HG02840 (cell line): ENCODE measurements around the gene ZNF652.
"Not testable (repeated sequence)": the region's sequence is repeated elsewhere in the genome, so short reads cannot be mapped to it uniquely, and the experiment has no call there.

Experiments used
- ATAC-seq: cut with Tn5 transposase; IDR thresholded peaks from one replicate; pipeline ENCODE4 v1.9.1; 2021; ENCODE audit warnings: mild to moderate bottlenecking, moderate library complexity, moderate number of reproducible peaks; ENCODE audit not compliant: unreplicated experiment, low FRiP score

ZNF652 gene

DNA sequence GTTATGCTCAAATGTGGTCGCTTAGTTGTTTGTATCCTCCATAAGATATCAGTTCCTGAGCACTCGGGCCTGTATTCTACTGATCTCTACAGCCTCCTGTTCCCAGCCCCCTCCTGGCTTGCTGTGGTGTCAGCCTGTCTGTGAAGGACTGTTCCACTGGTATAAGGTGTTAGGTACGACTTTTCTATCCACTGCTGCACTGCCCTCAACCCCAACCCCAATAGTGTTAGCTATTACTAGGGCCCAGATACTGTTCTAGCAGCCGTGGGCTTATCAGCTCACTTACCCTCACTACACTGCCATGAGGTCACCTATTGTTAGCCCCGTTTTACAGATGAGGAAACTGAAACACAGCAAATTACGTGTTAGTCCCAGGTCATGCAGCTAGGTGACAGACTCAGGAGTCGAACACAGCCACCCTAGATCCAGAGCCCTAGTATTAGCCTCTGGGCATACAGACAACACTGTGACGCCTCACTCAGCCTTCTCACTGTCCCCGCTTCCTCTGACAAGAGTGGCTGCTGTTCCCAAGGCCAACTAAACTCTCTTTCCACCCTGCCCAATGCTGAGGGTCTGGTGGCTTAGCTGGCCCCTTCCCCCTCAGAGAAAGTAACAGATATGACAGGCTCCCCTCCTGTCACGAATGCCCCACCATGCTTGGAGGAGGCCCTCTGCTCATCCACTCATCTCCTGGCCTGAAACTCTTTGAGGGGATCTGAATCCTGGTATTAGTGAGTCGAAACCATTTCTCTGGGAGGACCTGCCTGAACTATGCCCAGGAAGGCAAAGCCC, 25.6 kb upstream of the ZNF652 start:
- no peak for ATAC-seq

GRCh38 chr17:49386373-49386772, 24.3 kb upstream of the ZNF652 start:
- no peak for ATAC-seq

DNA sequence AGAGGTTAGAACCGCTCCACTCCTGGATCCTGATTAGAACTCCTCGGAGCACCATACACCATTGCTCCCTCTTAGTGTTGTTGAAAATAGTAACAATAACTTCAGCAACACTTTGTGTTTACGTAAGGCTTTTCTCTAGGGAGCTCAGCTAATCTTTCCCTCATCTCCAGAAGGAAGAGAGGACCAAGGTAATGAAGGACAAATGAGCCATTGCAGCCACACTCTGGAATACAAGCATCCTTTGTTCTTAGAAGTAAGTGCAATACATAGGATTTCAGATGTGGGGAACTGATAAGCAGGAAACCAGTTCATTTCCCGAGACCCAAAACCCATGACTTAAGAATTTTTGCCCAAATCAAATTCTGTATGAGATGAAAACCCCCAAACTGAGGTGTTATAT, 22.9 kb upstream of the ZNF652 start:
- ATAC-seq = no peak

GRCh38 chr17:49383060-49383459, 21.0 kb upstream of the ZNF652 start:
- no peak for ATAC-seq

DNA sequence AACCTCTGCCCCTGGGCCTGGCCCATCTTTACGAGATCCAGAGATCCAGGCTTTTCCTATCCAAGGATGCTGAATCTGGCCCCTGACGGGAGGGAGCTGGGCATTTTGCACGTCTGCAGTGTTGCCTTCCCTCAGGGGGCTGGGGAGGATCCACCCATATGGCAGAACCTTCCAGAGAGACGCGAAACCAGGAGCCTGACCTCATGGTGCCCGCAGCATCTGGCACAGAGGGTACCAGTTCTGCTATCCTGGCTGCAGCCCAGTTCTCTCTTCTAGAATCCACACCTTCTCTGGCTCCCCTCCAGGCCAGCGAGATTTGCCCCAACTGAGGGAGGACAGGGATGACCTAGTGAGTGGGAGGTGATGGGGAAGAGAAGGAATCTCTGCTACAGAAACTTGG, 20.5 kb upstream of the ZNF652 start:
- no peak for ATAC-seq

- ATAC-seq = no peak
Measured at GRCh38 chr17:49381793-49382192, 19.7 kb upstream of the ZNF652 start.

DNA sequence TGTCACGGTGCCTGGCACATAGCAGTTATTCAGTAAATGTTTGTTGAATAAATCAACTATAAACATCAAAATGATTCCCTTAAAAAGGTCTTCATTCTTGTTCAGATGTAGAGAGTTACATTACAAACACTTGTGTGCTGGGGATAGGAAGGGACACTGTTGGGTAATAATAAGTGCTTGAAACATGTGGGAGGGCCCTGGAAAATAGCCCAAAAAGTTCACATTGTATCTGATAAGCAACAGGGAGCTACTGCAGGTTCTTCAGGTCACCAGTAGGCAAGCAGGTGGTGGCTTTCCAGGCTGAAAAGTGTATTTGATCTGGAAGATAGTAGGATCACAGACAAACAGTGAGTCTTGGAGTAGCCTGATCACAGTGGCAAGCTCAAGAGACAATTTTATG, 19.0 kb upstream of the ZNF652 start:
- ATAC-seq = no peak

- ATAC-seq = no peak
Measured at GRCh38 chr17:49379926-49380325, 17.9 kb upstream of the ZNF652 start.

DNA sequence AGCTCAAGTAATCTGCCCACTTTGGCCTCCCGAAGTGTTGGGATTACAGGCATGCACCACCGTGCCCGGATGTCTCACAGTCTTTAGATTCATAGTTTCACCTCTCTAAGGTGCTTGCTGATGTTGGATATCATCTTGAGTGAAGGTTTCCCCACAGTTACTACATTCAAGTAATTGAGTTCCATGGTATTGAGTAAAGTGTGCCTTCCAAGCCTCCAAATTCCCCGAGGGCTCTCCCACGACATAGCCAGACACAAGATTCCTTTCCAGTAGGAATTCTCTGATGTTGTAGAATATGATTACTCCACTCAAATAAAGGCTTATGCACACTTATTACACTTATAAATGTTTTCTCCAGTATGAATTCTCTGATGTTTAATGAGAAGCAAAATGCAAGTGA, 16.3 kb upstream of the ZNF652 start:
- ATAC-seq = no peak

DNA sequence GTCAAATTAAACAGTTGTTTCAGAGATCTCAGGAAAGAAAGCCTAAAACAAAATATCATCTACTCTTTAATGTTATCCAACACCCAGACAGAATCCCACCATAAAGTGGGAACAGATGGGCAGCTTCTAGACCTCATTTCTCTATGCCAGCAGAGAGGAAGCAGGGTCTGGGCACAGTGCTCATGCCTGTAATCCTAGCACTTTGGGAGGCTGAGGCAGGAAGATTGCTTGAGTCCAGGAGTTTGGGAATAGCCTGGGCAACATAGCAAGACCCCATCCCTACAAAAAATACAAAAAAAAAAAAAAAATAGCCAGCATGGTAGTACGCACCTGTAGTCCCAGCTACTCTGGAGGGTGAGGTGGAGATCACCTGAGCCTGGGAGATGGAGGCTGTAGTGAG, 13.5 kb upstream of the ZNF652 start:
- ATAC-seq = no peak

DNA sequence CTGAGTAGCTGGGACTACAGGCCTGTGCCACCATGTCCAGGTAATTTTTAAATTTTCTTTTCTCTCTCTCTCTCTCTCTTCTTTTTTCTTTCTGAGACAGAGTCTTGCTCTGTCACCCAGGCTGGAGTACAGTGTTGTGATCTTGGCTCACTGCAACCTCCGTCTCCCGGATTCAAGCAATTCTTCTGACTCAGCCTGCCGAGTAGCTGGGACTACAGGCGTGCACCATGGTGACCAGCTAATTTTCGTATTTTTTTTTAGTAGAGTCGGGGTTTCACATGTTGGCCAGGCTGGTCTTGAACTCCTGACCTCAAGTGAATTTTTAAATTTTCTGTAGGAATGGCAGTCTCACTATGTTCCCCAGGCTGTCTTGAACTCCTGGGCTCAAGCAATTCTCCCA, 11.1 kb upstream of the ZNF652 start:
- no peak for ATAC-seq

- no peak for ATAC-seq
Measured at GRCh38 chr17:49372425-49372824, 10.4 kb upstream of the ZNF652 start.

- no peak for ATAC-seq
Measured at GRCh38 chr17:49370971-49371834, 9.2 kb upstream of the ZNF652 start.

DNA sequence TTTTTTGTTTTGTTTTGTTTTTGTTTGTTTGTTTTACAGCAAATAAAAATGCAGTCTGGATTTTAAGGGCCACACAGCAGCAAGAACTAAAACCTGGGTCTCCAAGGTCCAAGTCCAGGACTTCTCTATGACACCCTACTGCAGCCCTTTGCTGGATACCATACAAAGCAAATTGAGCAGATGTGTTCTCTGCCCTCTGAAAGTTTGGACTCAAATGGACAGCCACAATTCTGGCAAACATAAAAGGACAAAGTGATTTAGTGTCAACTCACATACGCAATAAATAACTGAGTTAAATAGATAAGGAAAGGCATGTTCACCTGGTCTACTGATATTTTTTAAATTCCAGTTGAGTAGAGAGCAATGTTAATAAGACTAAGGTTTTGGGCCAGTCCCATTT, 7.7 kb upstream of the ZNF652 start:
- no peak for ATAC-seq

- no peak for ATAC-seq
Measured at GRCh38 chr17:49369089-49369488, 7.0 kb upstream of the ZNF652 start.

- no peak for ATAC-seq
Measured at GRCh38 chr17:49365667-49366066, 3.6 kb upstream of the ZNF652 start.

DNA sequence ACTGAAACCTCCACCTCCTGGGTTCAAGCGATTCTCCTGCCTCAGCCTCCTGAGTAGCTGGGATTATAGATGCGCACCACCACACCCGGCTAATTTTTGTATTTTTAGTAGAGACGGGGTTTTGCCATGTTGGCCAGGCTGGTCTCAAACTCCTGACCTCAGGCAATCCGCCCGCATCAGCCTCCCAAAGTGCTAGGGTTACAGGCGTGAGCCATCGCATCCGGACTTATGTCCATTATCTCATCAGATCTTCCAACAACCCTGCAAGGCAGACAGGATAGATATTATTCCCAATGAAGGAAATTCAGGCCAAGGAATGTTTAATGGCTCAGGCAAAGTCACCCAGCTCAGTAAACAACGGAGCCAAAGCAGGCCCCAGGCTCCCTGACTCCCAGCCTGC, 3.1 kb upstream of the ZNF652 start:
- ATAC-seq = not testable (repeated sequence)

GRCh38 chr17:49364119-49364518, 2.1 kb upstream of the ZNF652 start:
- no peak for ATAC-seq

GRCh38 chr17:49363251-49363650, 1.2 kb upstream of the ZNF652 start:
- ATAC-seq = no peak

- peak; percentile 6 for ATAC-seq
Measured at GRCh38 chr17:49362723-49363117, 670 bp upstream of the ZNF652 start.

DNA sequence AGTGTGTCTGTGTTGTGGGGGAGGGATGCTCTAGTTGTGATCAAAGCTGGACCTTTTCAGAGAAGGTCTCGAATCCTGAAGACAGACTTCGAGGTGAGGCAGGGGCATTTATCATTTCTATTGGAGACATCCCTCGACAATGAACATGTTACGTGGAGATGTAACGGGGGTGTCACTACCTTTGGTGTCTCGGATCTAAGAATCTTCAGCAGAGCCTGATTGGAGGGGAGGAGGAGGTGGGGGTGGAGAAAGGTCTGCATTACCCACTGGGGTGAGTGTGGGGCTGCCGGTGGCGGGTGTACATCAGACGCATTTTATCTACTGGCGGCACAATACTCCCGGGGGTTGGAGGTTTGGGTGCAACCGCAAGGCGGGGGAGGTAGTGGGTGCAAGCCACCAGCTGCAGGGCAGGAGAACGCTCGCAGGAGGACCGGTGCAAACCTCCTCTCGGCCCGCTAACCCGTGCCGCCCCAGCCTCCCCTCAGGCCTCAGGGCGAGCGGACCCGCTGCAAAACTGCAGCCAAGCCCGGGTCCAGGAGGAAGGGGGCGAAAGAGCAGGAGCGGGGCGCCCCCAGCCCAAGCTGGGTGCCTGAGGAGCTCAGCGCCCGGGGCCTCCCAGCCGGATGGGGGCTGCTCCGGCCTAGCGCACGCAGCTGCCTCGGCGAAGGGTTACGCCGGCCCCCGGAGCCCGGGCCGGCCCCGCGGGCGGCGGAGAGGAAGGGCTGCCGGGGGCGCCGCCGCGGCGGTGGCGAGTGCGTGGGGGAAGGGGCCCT, 735 bp downstream of the ZNF652 start:
- peak; percentile 20 for ATAC-seq
